ENCODE results near the gene PRR29.
"Not testable (repeated sequence)": the region's sequence is repeated elsewhere in the genome, so short reads cannot be mapped to it uniquely, and the experiment has no call there.

The PRR29 gene

GRCh38 chr17:64006361-64007088 lies 8.4 kb downstream of the PRR29 start:
- peak in 5 of 42 donors; percentile 2 to 48 (median 12) for DNase-seq
- intact Hi-C loops (cut with DNase I), result no loop called here

- peak in 4 of 42 donors; percentile 1 to 28 (median 4) for DNase-seq
- intact Hi-C loops (cut with DNase I), result not testable (repeated sequence)
These were observed 9.1 kb downstream of the PRR29 start for GRCh38 chr17:64007089-64007837.

DNA sequence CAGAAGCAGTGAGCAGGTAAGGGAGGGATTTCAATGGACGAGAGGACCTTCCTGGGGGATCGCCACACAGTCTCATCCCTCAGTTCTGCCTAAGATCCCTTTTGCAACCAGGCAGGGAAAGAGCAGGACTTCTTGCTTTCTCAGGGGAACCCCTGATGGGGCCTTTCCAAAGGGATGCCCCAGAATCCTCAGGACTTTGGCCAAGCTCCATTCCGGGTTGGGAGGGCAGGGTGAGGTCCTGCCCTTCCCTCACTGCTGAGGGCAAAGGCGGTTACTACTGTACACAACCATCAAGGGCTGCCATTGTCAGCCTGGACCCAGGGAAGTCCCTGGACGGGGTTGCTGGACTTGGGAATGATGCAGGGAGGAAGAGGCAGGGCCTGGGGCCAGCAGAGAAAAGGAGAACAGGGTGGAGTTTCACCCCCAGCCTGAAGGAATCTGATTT lies 9.7 kb downstream of the PRR29 start:
- DNase-seq, result peak in 3 of 42 donors; percentile 5 to 8 (median 6)
- intact Hi-C loops (cut with DNase I), result no loop called here

GRCh38 chr17:64008346-64008745 lies 10.2 kb downstream of the PRR29 start:
- DNase-seq, result no peak
- intact Hi-C loops (cut with DNase I), result no loop called here

DNA sequence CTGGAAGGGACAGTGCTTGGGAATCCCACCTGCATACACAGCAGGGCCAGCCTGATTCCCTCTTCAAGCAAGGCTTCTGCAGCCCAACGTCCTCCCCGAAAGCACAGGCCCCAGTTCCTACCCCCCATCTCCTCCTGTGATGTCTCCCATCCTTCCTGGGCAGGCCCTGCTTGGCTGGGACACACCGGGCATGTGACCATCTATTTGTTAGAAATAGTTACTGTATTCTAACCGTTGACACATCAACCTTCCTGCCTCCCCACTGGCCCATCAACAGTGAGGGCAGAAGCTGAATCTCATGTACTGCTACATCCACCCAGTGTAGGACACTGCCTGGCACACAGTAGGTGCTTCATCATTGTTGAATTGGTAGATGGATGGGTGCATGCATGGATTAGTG lies 10.7 kb downstream of the PRR29 start:
- peak in 2 of 42 donors; percentile 1 to 9 for DNase-seq
- intact Hi-C loops (cut with DNase I), result no loop called here

GRCh38 chr17:64009571-64010402 lies 11.6 kb downstream of the PRR29 start:
- DNase-seq, result peak in 2 of 42 donors; percentile 3 to 5
- intact Hi-C loops (cut with DNase I), result no loop called here

- peak in 2 of 42 donors; percentile 2 to 16 for DNase-seq
These were observed 17.3 kb downstream of the PRR29 start for GRCh38 chr17:64015447-64015846.

DNA sequence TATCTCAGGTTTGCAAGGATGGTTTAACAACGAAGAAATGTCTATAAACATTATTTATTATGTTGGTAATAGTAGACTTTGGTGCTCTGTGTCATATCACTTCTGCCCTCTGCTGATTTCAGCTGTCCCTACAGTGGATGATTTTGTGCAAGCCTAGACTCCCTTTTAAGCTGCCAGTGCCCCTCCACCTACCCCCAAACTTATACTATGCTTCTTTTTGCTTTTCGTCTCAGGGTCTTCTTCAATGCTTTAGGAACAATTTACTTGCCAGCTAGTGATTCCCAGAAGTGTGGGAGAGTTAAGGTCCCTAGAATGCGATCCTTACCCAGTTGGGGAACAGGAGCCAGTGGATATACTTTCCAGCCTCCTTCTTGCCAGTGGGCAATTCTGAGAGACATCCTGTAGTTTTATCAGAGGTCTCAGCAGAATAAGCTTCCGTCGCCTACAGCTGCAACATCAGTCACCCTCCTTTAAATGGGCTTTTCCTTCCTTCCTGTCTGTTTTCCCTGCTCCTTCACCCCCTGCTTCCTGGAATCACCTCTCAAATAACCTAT lies 18.2 kb downstream of the PRR29 start:
- DNase-seq, result no peak
- intact Hi-C loops (cut with DNase I), result no loop called here

More at GRCh38 chr17:64015447-64015846, 17.3 kb downstream of the PRR29 start:
- intact Hi-C loops (cut with DNase I), result no loop called here

- intact Hi-C loops (cut with DNase I), result no loop called here
These were observed 18.8 kb downstream of the PRR29 start for GRCh38 chr17:64016974-64017373.

GRCh38 chr17:64017381-64017980 lies 19.3 kb downstream of the PRR29 start:
- intact Hi-C loops (cut with DNase I), result no loop called here
- DNase-seq, result no peak

More at GRCh38 chr17:64016974-64017373, 18.8 kb downstream of the PRR29 start:
- no peak for DNase-seq

DNA sequence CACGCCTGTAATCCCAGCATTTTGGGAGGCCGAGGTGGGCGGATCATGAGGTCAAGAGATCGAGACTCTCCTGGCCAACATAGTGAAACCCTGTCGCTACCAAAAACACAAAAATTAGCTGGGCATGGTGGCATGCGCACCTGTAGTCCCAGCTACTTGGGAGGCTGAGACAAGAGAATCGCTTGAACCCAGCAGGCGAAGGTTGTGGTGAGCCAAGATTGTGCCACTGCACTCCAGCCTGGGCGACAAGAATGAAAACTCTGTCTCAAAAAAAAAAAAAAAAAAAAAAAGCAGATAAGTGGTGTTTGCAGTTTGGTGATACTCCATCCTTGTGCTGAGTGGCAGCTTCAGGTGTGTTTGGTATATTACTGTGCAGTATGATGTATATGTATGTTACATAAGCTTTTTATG lies 21.4 kb downstream of the PRR29 start:
- DNase-seq, result peak in 3 of 42 donors; percentile 3 to 12 (median 4)
- intact Hi-C loops (cut with DNase I), result not testable (repeated sequence)

- intact Hi-C loops (cut with DNase I), result no loop called here
- peak in 5 of 42 donors; percentile 5 to 52 (median 31) for DNase-seq
These were observed 22.1 kb downstream of the PRR29 start, which contains the start of gene ICAM2 for GRCh38 chr17:64020056-64020766. ICAM2 (minus strand) TSS chr17:64020633; CDS start chr17:64006691, 13,942 bp downstream.

DNA sequence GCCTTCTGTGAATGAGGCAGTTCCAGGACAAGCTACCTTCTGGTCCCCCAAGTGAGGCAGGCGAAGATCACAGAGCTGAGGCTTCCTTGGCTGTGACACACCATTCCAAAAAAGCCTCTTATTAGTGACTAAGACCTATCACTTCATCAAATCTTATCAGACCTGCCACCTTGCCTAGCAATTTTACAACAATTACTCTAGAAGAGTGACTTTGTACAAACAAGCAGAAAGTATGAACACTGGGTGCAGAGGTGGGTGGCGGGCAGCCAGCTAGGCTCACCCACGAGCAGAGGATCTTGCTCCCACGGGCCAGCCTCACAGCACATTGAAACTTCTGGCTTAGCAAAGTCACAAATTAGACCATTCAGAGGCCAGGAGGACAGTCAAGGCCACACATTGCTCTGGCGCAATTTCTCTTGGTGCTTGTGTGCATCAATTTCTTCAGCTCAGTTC lies 24.5 kb downstream of the PRR29 start:
- intact Hi-C loops (cut with DNase I), result no loop called here
- DNase-seq, result peak in 2 of 42 donors; percentile 4

DNA sequence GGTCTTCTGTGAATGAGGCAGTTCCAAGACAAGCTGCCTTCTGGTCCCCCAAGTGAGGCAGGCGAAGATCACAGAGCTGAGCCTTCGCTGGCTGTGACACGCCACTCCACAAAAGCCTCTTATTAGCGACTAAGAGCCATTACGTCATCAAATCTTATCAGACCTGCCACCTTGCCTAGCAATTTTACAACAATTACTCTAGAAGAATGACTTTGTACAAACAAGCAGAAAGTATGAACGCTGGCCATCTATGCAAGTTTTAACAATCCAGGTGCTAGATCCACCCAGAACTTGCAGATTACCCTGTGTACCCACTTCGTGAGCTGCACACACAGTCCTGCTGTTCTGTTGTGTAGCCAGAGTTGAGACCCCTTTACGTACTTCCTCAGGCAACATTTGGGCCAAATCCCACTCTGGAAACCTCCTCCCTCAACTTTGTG lies 26.1 kb downstream of the PRR29 start:
- peak in 1 of 42 donors; percentile 1 for DNase-seq

DNA sequence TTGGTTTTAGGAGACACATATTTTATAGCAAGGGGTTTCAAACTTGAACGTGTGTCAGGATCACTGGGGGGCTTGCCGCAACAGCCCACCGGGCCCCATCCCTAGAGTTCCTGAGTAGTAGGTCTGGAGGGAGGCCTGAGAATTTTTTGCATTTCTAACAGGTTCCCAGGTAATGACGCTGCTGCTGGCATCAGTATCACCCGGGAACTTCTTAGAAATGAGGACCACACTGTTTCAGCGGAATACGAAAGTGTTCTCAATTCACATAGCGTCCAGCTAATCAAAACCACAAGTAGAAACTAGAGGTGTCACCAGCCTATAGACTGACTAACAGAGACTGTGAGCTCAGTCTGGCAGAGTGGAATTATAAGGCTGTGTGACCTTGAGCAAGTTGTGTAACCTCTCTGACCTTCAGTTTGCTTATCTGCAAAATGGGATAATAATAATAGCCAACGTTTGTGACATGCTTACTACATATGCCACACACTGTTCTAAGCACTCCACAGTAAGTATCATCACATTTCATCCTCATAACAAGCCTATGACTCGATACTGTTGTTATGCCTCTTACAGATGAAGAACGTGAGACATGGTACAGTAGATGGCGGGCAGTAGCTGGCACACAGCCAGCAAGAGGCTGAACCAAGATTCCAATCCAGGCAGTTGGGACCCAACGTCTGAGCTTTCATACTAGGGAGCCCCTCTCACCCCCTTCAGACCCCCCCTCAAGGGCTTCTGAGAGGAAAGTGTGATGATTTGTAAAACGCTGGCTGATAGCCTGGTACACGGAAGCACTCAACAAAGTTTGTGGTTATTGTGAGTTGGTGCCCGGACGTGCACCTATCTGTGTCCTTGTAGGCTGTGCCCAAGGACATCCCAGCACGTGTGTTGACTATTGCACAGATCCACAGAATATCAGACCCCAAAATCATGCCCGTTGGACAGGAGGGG lies 26.9 kb downstream of the PRR29 start:
- DNase-seq, result peak in 2 of 42 donors; percentile 3 to 6
- intact Hi-C loops (cut with DNase I), result loop anchor here (5.0 kb wide), 1 partner anchor 107 kb away; the partner anchor contains the start of gene ERN1

More for the DNA sequence above, 26.1 kb downstream of the PRR29 start:
- intact Hi-C loops (cut with DNase I), result no loop called here

GRCh38 chr17:64025732-64026294 lies 27.7 kb downstream of the PRR29 start:
- DNase-seq, result peak; percentile 26 to 80 (median 52)
- intact Hi-C loops (cut with DNase I), result loop anchor here (5.0 kb wide), 1 partner anchor 106 kb away; the partner anchor contains the start of gene ERN1

Measured in head of caudate nucleus (tissue), 42 donors.